Measurements from ENCODE around the gene MRPL17. TPM values are rescaled to one million over a fixed set of nuclear protein-coding genes. Genes with fewer than 3 reads are reported as not detected.

The MRPL17 gene
- total RNA-seq, 1 donor from 2014 or later, result 89.9 TPM

DNA sequence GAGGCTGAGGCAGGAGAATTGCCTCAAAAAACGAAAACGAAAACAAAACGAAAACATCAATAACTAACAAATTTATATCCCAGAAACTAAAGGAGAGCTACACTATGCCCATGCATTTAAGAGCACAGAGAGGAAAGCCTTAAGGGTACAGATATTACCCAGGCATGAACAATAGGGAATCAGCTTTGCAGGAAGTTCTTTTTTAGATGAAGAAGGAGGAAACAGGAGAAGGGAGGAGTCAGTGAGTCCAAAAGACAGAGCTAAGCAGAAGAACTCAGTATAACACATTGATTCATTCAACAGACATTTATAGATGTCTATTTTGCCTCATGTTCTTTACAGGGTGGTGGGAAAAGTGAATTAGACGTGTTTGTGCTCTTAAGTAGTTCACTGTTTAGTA is 8.3 kb downstream of the MRPL17 start:
- Histone ChIP-seq H3K4me3 (ENCODE audit: insufficient read depth, low read depth, low read length) (no peak overlapping the region), H3K27ac (ENCODE audit: low read depth, low read length) (no peak overlapping the region), H3K4me1 (ENCODE audit: insufficient read depth, low read length) (no peaks in the 10 kb centered on the region), H3K36me3 (ENCODE audit: insufficient read depth, low read length) (peaks cover 4% of the 10 kb centered on the region), H2AFZ (ENCODE audit: low read depth, low read length) (no peak overlapping the region), H3K4me2 (ENCODE audit: low read length) (no peak overlapping the region), H3K9ac (ENCODE audit: low read length) (no peak overlapping the region), H3K27me3 (ENCODE audit: insufficient read depth, low read length) (no peaks in the 10 kb centered on the region), H4K20me1 (ENCODE audit: insufficient read depth, low read length) (no peaks in the 10 kb centered on the region), H3K79me2 (ENCODE audit: insufficient read depth, low read length) (no peaks in the 10 kb centered on the region), H3K9me3 (ENCODE audit: insufficient read depth, low read depth, low read length) (no peaks in the 10 kb centered on the region)
- Mint-ChIP-seq H3K4me1 (ENCODE audit: low read depth, unreplicated experiment) (no peaks in the 10 kb centered on the region), H3K36me3 (ENCODE audit: low read depth, unreplicated experiment) (no peaks in the 10 kb centered on the region), H3K9me3 (ENCODE audit: unreplicated experiment) (no peaks in the 10 kb centered on the region), H3K27ac (ENCODE audit: unreplicated experiment) (no peak overlapping the region), H3K4me3 (ENCODE audit: unreplicated experiment) (no peak overlapping the region), H3K27me3 (ENCODE audit: low read depth, unreplicated experiment) (peaks cover 4% of the 10 kb centered on the region)
- TF ChIP-seq EZH2 (IDR thresholded peaks at IDR 0.05; ENCODE audit: insufficient read depth, low read length), result no peak
- TF ChIP-seq, protein P1, sequence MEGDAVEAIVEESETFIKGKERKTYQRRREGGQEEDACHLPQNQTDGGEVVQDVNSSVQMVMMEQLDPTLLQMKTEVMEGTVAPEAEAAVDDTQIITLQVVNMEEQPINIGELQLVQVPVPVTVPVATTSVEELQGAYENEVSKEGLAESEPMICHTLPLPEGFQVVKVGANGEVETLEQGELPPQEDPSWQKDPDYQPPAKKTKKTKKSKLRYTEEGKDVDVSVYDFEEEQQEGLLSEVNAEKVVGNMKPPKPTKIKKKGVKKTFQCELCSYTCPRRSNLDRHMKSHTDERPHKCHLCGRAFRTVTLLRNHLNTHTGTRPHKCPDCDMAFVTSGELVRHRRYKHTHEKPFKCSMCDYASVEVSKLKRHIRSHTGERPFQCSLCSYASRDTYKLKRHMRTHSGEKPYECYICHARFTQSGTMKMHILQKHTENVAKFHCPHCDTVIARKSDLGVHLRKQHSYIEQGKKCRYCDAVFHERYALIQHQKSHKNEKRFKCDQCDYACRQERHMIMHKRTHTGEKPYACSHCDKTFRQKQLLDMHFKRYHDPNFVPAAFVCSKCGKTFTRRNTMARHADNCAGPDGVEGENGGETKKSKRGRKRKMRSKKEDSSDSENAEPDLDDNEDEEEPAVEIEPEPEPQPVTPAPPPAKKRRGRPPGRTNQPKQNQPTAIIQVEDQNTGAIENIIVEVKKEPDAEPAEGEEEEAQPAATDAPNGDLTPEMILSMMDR (IDR thresholded peaks at IDR 0.05; ENCODE audit: insufficient read depth, low read depth, low read length), result no peak
- DNase-seq (ENCODE audit: low read depth) (no peak), FAIRE-seq (no peak)

DNA sequence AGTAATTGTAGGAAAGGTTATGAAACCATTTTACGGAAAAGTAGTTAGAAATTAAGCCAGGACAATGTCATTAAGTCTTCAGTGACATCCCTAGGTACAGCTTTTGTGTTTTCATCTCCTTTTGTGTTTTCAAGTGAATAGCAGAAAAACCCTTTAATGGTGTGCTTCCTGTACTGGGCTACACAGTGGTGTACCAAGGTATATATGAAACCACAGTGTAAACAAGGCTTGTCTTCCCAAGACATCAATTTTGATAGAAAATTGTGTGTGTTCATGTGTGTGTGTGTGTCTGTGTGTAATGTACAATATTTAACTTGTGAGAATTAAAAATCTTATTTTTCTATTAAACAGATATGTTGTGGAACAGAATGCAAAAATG is 8.9 kb downstream of the MRPL17 start:
- Histone ChIP-seq H3K36me3 (ENCODE audit: insufficient read depth, low read length) (no peaks in the 10 kb centered on the region), H3K9me3 (ENCODE audit: insufficient read depth, low read depth, low read length) (no peaks in the 10 kb centered on the region), H4K20me1 (ENCODE audit: insufficient read depth, low read length) (no peaks in the 10 kb centered on the region), H2AFZ (ENCODE audit: low read depth, low read length) (no peak overlapping the region), H3K4me1 (ENCODE audit: insufficient read depth, low read length) (no peaks in the 10 kb centered on the region), H3K4me2 (ENCODE audit: low read length) (no peak overlapping the region), H3K79me2 (ENCODE audit: insufficient read depth, low read length) (no peaks in the 10 kb centered on the region), H3K9ac (ENCODE audit: low read length) (no peak overlapping the region), H3K4me3 (ENCODE audit: insufficient read depth, low read depth, low read length) (no peak overlapping the region), H3K27ac (ENCODE audit: low read depth, low read length) (no peak overlapping the region), H3K27me3 (ENCODE audit: insufficient read depth, low read length) (no peaks in the 10 kb centered on the region)
- no peaks in the 10 kb centered on the region for H3K9me3 Mint-ChIP-seq (ENCODE audit: unreplicated experiment)
- H3K4me3 Mint-ChIP-seq (ENCODE audit: unreplicated experiment), result no peak overlapping the region
- H3K27ac Mint-ChIP-seq (ENCODE audit: unreplicated experiment), result no peak overlapping the region
- DNase-seq (ENCODE audit: low read depth) (no peak), FAIRE-seq (no peak)
- H3K4me1 Mint-ChIP-seq (ENCODE audit: low read depth, unreplicated experiment), result no peaks in the 10 kb centered on the region
- H3K36me3 Mint-ChIP-seq (ENCODE audit: low read depth, unreplicated experiment), result no peaks in the 10 kb centered on the region
- TF ChIP-seq, protein P1 (IDR thresholded peaks at IDR 0.05; ENCODE audit: insufficient read depth, low read depth, low read length), result no peak
- no peak for TF ChIP-seq EZH2 (IDR thresholded peaks at IDR 0.05; ENCODE audit: insufficient read depth, low read length)
- H3K27me3 Mint-ChIP-seq (ENCODE audit: low read depth, unreplicated experiment), result peaks cover 4% of the 10 kb centered on the region

DNA sequence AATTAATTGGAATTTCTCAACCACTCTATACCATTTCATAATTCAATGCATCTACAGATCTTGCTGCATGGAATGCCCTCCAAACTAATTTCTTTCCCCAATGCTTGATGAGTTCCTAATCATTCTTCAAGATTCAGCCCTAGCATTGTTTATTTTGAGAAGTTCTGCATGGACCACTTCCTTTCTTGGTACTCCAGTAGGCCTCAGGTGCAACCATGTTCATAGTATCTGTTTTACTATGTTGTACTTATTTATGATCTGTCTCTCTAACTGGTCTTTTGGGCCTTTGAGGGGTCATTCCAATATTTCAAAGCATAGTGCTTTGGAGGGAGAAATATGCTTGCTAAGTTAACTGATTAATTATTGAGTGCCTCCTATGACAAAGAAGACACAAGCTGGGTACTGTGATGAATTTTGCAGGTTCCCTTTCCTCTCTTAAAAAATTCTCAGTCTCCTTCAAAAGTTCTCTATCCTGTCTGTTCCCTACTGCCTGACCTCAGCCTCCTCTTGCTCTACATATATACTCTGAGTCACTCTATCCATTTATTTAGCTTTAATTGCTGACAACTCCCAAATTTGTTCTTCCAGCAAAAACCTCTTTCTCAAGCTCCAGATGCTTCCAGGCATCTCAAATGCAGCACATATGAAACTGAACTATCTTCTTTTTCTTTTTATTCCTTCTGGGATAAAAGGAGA is 9.5 kb downstream of the MRPL17 start:
- no peaks in the 10 kb centered on the region for H3K36me3 Mint-ChIP-seq (ENCODE audit: low read depth, unreplicated experiment)
- Histone ChIP-seq H3K27ac (ENCODE audit: low read depth, low read length) (no peak overlapping the region), H3K9me3 (ENCODE audit: insufficient read depth, low read depth, low read length) (no peaks in the 10 kb centered on the region), H3K4me3 (ENCODE audit: insufficient read depth, low read depth, low read length) (no peak overlapping the region), H3K4me1 (ENCODE audit: insufficient read depth, low read length) (no peaks in the 10 kb centered on the region), H3K36me3 (ENCODE audit: insufficient read depth, low read length) (no peaks in the 10 kb centered on the region), H2AFZ (ENCODE audit: low read depth, low read length) (no peak overlapping the region), H3K9ac (ENCODE audit: low read length) (no peak overlapping the region), H3K4me2 (ENCODE audit: low read length) (no peak overlapping the region), H3K27me3 (ENCODE audit: insufficient read depth, low read length) (no peaks in the 10 kb centered on the region), H4K20me1 (ENCODE audit: insufficient read depth, low read length) (no peaks in the 10 kb centered on the region), H3K79me2 (ENCODE audit: insufficient read depth, low read length) (no peaks in the 10 kb centered on the region)
- no peak for TF ChIP-seq EZH2 (IDR thresholded peaks at IDR 0.05; ENCODE audit: insufficient read depth, low read length)
- TF ChIP-seq, protein P1 (IDR thresholded peaks at IDR 0.05; ENCODE audit: insufficient read depth, low read depth, low read length), result no peak
- H3K27me3 Mint-ChIP-seq (ENCODE audit: low read depth, unreplicated experiment), result peaks cover 4% of the 10 kb centered on the region
- H3K27ac Mint-ChIP-seq (ENCODE audit: unreplicated experiment), result no peak overlapping the region
- H3K9me3 Mint-ChIP-seq (ENCODE audit: unreplicated experiment), result no peaks in the 10 kb centered on the region
- H3K4me1 Mint-ChIP-seq (ENCODE audit: low read depth, unreplicated experiment), result no peaks in the 10 kb centered on the region
- H3K4me3 Mint-ChIP-seq (ENCODE audit: unreplicated experiment), result no peak overlapping the region
- DNase-seq (ENCODE audit: low read depth) (no peak), FAIRE-seq (no peak)

Measured in astrocyte (in vitro differentiated cells and primary cell).